PFSK-1 (cell line): ENCODE results near the gene TMEM82.

ENCODE experiments used
- POLR2AphosphoS5 ChIP-seq: IDR thresholded peaks from 2 replicates; pipeline ENCODE4 v1.6.1; 2012; ENCODE audit warnings: low read depth, mild to moderate bottlenecking, control low read depth, low read length, moderate library complexity
- REST ChIP-seq, 2 experiments: IDR thresholded peaks; 2 replicates each; pipeline versions ENCODE4 v1.6.1 to v1.8.0; 2011 to 2012; ENCODE audit warnings: low read depth in 2 of 2, low read length in 2 of 2, control low read depth in 1 of 2, inconsistent platforms in 1 of 2, mild to moderate bottlenecking in 1 of 2, moderate library complexity in 1 of 2; ENCODE audit not compliant: insufficient read depth in 1 of 2
- TAF1 ChIP-seq: IDR thresholded peaks from 2 replicates; pipeline ENCODE4 v1.6.1; 2012; ENCODE audit warnings: low read length, control low read depth, borderline replicate concordance; ENCODE audit not compliant: insufficient read depth

- TF ChIP-seq REST (IDR thresholded peaks at IDR 0.05; ENCODE audit: insufficient read depth in 1 of 2, low read depth in 2 of 2, low read length in 2 of 2) (no peak), POLR2AphosphoS5 (no peak), TAF1 (no peak)
These were observed 13.2 kb upstream of the TMEM82 start for GRCh38 chr1:15728937-15729657.
